AG09319 (cell line): ENCODE measurements around the gene MTMR11.

Experiments
- DNase-seq: peaks from one replicate; pipeline ENCODE4 v3.0.0-alpha.2; 2010; ENCODE audit warnings: low read depth; ENCODE audit errors: extremely low read depth
- CTCF ChIP-seq: IDR thresholded peaks from 2 replicates; pipeline ENCODE4 v1.5.1; 2011; ENCODE audit warnings: low read depth, mild to moderate bottlenecking, inconsistent platforms, low read length, moderate library complexity

The MTMR11 gene

GRCh38 chr1:149934356-149934755, 2.3 kb downstream of the MTMR11 start:
- DNase-seq = no peak
- no peak for TF ChIP-seq CTCF

GRCh38 chr1:149933208-149933607, 3.5 kb downstream of the MTMR11 start:
- no peak for DNase-seq
- TF ChIP-seq CTCF = no peak

- DNase-seq = no peak
- no peak for TF ChIP-seq CTCF
These were observed 4.2 kb downstream of the MTMR11 start for GRCh38 chr1:149932474-149932873.

- no peak for TF ChIP-seq CTCF
- DNase-seq = no peak
These were observed 5.4 kb downstream of the MTMR11 start for GRCh38 chr1:149931212-149931790.

GRCh38 chr1:149929856-149930255, 6.8 kb downstream of the MTMR11 start:
- TF ChIP-seq CTCF = no peak
- no peak for DNase-seq

GRCh38 chr1:149928401-149928724, 8.3 kb downstream of the MTMR11 start:
- DNase-seq = no peak
- TF ChIP-seq CTCF = no peak

GRCh38 chr1:149927563-149928400, 8.9 kb downstream of the MTMR11 start, which contains the start of gene SF3B4:
SF3B4 (minus strand) TSS chr1:149927803; CDS start chr1:149927759, 44 bp downstream.
- peak; percentile 74 for DNase-seq
- no peak for TF ChIP-seq CTCF
